GM23248 (cell line): ENCODE measurements around the gene STXBP5L. TPM values are rescaled to one million over a fixed set of nuclear protein-coding genes. Genes with fewer than 3 reads are reported as not detected.

ENCODE experiments used
- DNase-seq: peaks from one replicate; pipeline ENCODE4 v3.0.0-alpha.2; 2015
- H2AFZ ChIP-seq: fragments of 200-600 bp; sonication (generic); 2 replicates; pipeline ENCODE4 v1.6.1; 2016; ENCODE audit warnings: antibody characterized with exemption
- H3F3A ChIP-seq: fragments of 200-600 bp; sonication (generic); 2 replicates; pipeline ENCODE4 v1.6.1; 2016; ENCODE audit warnings: mild to moderate bottlenecking, antibody characterized with exemption, mixed run types; ENCODE audit not compliant: insufficient read depth
- H3K27ac ChIP-seq: fragments of 200-600 bp; sonication (generic); 2 replicates; pipeline ENCODE4 v1.5.1; 2016; ENCODE audit warnings: mild to moderate bottlenecking
- H3K27me3 ChIP-seq: fragments of 200-600 bp; sonication (generic); replicated peaks from 2 replicates; pipeline ENCODE4 v1.6.1; 2016; ENCODE audit warnings: mild to moderate bottlenecking; ENCODE audit not compliant: insufficient read depth
- H3K36me3 ChIP-seq: fragments of 200-600 bp; sonication (generic); 2 replicates; pipeline ENCODE4 v1.6.1; 2016; ENCODE audit warnings: low read depth, mild to moderate bottlenecking
- H3K4me1 ChIP-seq: fragments of 200-600 bp; sonication (generic); 2 replicates; pipeline ENCODE4 v1.6.1; 2016; ENCODE audit warnings: mild to moderate bottlenecking; ENCODE audit not compliant: insufficient read depth
- H3K4me2 ChIP-seq: fragments of 200-600 bp; sonication (generic); one replicate; pipeline ENCODE4 v1.6.1; 2016; ENCODE audit warnings: mild to moderate bottlenecking; ENCODE audit not compliant: unreplicated experiment
- H3K4me3 ChIP-seq: fragments of 200-600 bp; sonication (generic); 2 replicates; pipeline ENCODE4 v1.5.1; 2016; ENCODE audit warnings: mild to moderate bottlenecking
- H3K79me2 ChIP-seq: fragments of 200-600 bp; sonication (generic); 2 replicates; pipeline ENCODE4 v1.6.1; 2016; ENCODE audit warnings: mild to moderate bottlenecking; ENCODE audit not compliant: insufficient read depth
- H3K9ac ChIP-seq: fragments of 200-600 bp; sonication (generic); 2 replicates; pipeline ENCODE4 v1.6.1; 2016; ENCODE audit warnings: mild to moderate bottlenecking
- H3K9me2 ChIP-seq: fragments of 200-600 bp; sonication (generic); 2 replicates; pipeline ENCODE4 v1.6.1; 2016; ENCODE audit warnings: mixed run types, mild to moderate bottlenecking, moderate library complexity; ENCODE audit not compliant: insufficient read depth
- H3K9me3 ChIP-seq: fragments of 200-600 bp; sonication (generic); one replicate; pipeline ENCODE4 v1.6.1; 2017; ENCODE audit warnings: low read depth
- H4K20me1 ChIP-seq: fragments of 200-600 bp; sonication (generic); 2 replicates; pipeline ENCODE4 v1.6.0; 2016; ENCODE audit not compliant: insufficient read depth
- EZH2 ChIP-seq: fragments of 200-600 bp; sonication (generic); IDR thresholded peaks from 2 replicates; pipeline ENCODE4 v1.6.1; 2018; ENCODE audit warnings: antibody characterized with exemption, mild to moderate bottlenecking; ENCODE audit not compliant: insufficient read depth, poor library complexity, severe bottlenecking
- EZH2phosphoT487 ChIP-seq: fragments of 200-600 bp; sonication (generic); IDR thresholded peaks from 2 replicates; pipeline ENCODE4 v1.6.1; 2018; ENCODE audit warnings: antibody characterized with exemption, moderate library complexity, mild to moderate bottlenecking, low read depth; ENCODE audit not compliant: insufficient read depth
- WGBS, 2 experiments: methylation state at CpG; one replicate each; pipeline ENCODE4 v1.1.6; 2015 to 2017; ENCODE audit warnings: low lambda C conversion rate in 2 of 2, low coverage in 1 of 2; ENCODE audit errors: missing lambda C conversion rate in 2 of 2; 5-methylcytosine and 5-hydroxymethylcytosine counted together
- in situ Hi-C: fragments of 300-500 bp; cut with MboI; formaldehyde crosslinking; loops from 2 replicates; pipeline ENCODE4 v1.15.0; 2020
- polyA plus RNA-seq: library from polyadenylated mRNA; unstranded; fragments of >200 nt; fragmentation: Nextera tagmentation; extraction: Ambion mirVana; gene quantifications from 2 replicates; pipeline ENCODE4 v1.2.1, GENCODE V29; 2016
- total RNA-seq: library from RNA; depleted of rRNA; stranded (reverse); fragments of >200 nt; shearing (Covaris generic); gene quantifications from 2 replicates; pipeline ENCODE4 v1.2.3, GENCODE V29; 2014

The STXBP5L gene
- total and polyA plus RNA-seq, 2 experiments from 2014 or later: not detected

- no peak overlapping the region for H3K4me3 ChIP-seq
Measured at GRCh38 chr3:121126707-121127035, 218.7 kb downstream of the STXBP5L start.

GRCh38 chr3:121152573-121152972, 244.6 kb downstream of the STXBP5L start:
- Histone ChIP-seq H3K4me2 (no peak overlapping the region), H3K9ac (no peak overlapping the region), H3K36me3 (no peaks in the 10 kb centered on the region), H3K9me3 (no peaks in the 10 kb centered on the region), H3F3A (no peaks in the 10 kb centered on the region), H4K20me1 (no peaks in the 10 kb centered on the region), H3K9me2 (no peaks in the 10 kb centered on the region), H3K4me1 (no peaks in the 10 kb centered on the region), H3K27ac (no peak overlapping the region), H3K27me3 (no peaks in the 10 kb centered on the region), H3K4me3 (no peak overlapping the region), H2AFZ (no peak overlapping the region), H3K79me2 (no peaks in the 10 kb centered on the region)
- TF ChIP-seq EZH2phosphoT487 (no peak), EZH2 (no peak)
- in situ Hi-C loops: no loop called here
- peak; percentile 15 for DNase-seq
- WGBS, 2 experiments: 30 to 32% methylated on average over 4 of the region's 4 CpGs

More at GRCh38 chr3:121126707-121127035, 218.7 kb downstream of the STXBP5L start:
- Histone ChIP-seq H3K9me3 (no peaks in the 10 kb centered on the region), H4K20me1 (no peaks in the 10 kb centered on the region), H3F3A (no peaks in the 10 kb centered on the region), H3K79me2 (no peaks in the 10 kb centered on the region), H3K36me3 (no peaks in the 10 kb centered on the region), H3K9me2 (no peaks in the 10 kb centered on the region), H3K27me3 (no peaks in the 10 kb centered on the region), H3K27ac (no peak overlapping the region), H2AFZ (no peak overlapping the region), H3K4me1 (no peaks in the 10 kb centered on the region), H3K9ac (no peak overlapping the region), H3K4me2 (no peak overlapping the region)
- in situ Hi-C loops: no loop called here
- 11 to 16% methylated on average over 2 of the region's 2 CpGs for WGBS, 2 experiments
- DNase-seq: no peak
- TF ChIP-seq EZH2phosphoT487 (no peak), EZH2 (no peak)

- no peaks in the 10 kb centered on the region for H3K27me3 ChIP-seq
- no peaks in the 10 kb centered on the region for H3K79me2 ChIP-seq
- no peak for TF ChIP-seq EZH2phosphoT487
- TF ChIP-seq EZH2: no peak
- H3K27ac ChIP-seq: no peak overlapping the region
- H3F3A ChIP-seq: no peaks in the 10 kb centered on the region
- no peaks in the 10 kb centered on the region for H3K9me3 ChIP-seq
- no peaks in the 10 kb centered on the region for H3K36me3 ChIP-seq
- H3K4me1 ChIP-seq: no peaks in the 10 kb centered on the region
- no peaks in the 10 kb centered on the region for H3K9me2 ChIP-seq
- no peak overlapping the region for H2AFZ ChIP-seq
- in situ Hi-C loops: no loop called here
- WGBS, 2 experiments: 0% methylated on average over 1 of the region's 1 CpG
- H4K20me1 ChIP-seq: no peaks in the 10 kb centered on the region
- no peak for DNase-seq
- no peak overlapping the region for H3K4me3 ChIP-seq
- H3K9ac ChIP-seq: no peak overlapping the region
- no peak overlapping the region for H3K4me2 ChIP-seq
Measured at GRCh38 chr3:121153851-121154250, 245.8 kb downstream of the STXBP5L start.

GRCh38 chr3:121155028-121155427, 247.0 kb downstream of the STXBP5L start:
- Histone ChIP-seq H3K9me2 (no peaks in the 10 kb centered on the region), H3K9ac (no peak overlapping the region), H3K4me2 (no peak overlapping the region), H3K4me3 (no peak overlapping the region), H3K4me1 (no peaks in the 10 kb centered on the region), H4K20me1 (no peaks in the 10 kb centered on the region), H3K79me2 (no peaks in the 10 kb centered on the region), H3K27ac (no peak overlapping the region), H2AFZ (no peak overlapping the region), H3F3A (no peaks in the 10 kb centered on the region), H3K27me3 (no peaks in the 10 kb centered on the region), H3K36me3 (no peaks in the 10 kb centered on the region), H3K9me3 (no peaks in the 10 kb centered on the region)
- no peak for DNase-seq
- in situ Hi-C loops: no loop called here
- TF ChIP-seq EZH2phosphoT487: no peak
- no peak for TF ChIP-seq EZH2
- 0 to 6% methylated on average over 1 of the region's 1 CpG for WGBS, 2 experiments

GRCh38 chr3:121165397-121165837, 257.4 kb downstream of the STXBP5L start:
- no peaks in the 10 kb centered on the region for H3K79me2 ChIP-seq
- H2AFZ ChIP-seq: no peak overlapping the region
- no peaks in the 10 kb centered on the region for H3F3A ChIP-seq
- DNase-seq: no peak
- H4K20me1 ChIP-seq: no peaks in the 10 kb centered on the region
- H3K9ac ChIP-seq: no peak overlapping the region
- H3K27me3 ChIP-seq: no peaks in the 10 kb centered on the region
- TF ChIP-seq EZH2phosphoT487 (no peak), EZH2 (no peak)
- WGBS, 2 experiments: 8% methylated on average over 7 of the region's 7 CpGs
- in situ Hi-C loops: no loop called here
- H3K9me2 ChIP-seq: no peaks in the 10 kb centered on the region
- H3K36me3 ChIP-seq: no peaks in the 10 kb centered on the region
- no peak overlapping the region for H3K4me3 ChIP-seq
- no peak overlapping the region for H3K4me2 ChIP-seq
- H3K9me3 ChIP-seq: no peaks in the 10 kb centered on the region
- no peak overlapping the region for H3K27ac ChIP-seq
- no peaks in the 10 kb centered on the region for H3K4me1 ChIP-seq
